Left ventricle myocardium inferior (tissue), 1 donor: Measurements from ENCODE around the gene TMOD2. TPM values are rescaled to one million over a fixed set of nuclear protein-coding genes. Genes with fewer than 3 reads are reported as not detected.
A peak's percentile ranks its signal among the peaks of the same experiment; 100 is the strongest.
"Not testable (repeated sequence)": the region's sequence is repeated elsewhere in the genome, so short reads cannot be mapped to it uniquely, and the experiment has no call there.

ENCODE experiments used
- DNase-seq: peaks from one replicate; pipeline ENCODE4 v3.0.0-alpha.2; 2020
- H3K27ac ChIP-seq: fragments of 200-600 bp; replicated peaks from 2 replicates; pipeline ENCODE4 v1.8.0; 2021
- H3K27me3 ChIP-seq: fragments of 200-600 bp; 2 replicates; pipeline ENCODE4 v1.8.0; 2021; ENCODE audit warnings: low read depth
- H3K36me3 ChIP-seq: fragments of 200-600 bp; 2 replicates; pipeline ENCODE4 v1.8.0; 2021
- H3K4me1 ChIP-seq: fragments of 200-600 bp; 2 replicates; pipeline ENCODE4 v1.8.0; 2021
- H3K4me3 ChIP-seq: fragments of 200-600 bp; 2 replicates; pipeline ENCODE4 v1.8.0; 2021; ENCODE audit warnings: mild to moderate bottlenecking, moderate library complexity
- H3K9me3 ChIP-seq: fragments of 200-600 bp; replicated peaks from 2 replicates; pipeline ENCODE4 v1.8.0; 2021
- intact Hi-C: fragments of 100-400 bp; cut with micrococcal nuclease; formaldehyde crosslinking; loops from one replicate; pipeline ENCODE4 v1.11.0; 2022
- total RNA-seq: library from RNA; stranded (reverse); fragmentation: NEBNext Ultra II Directional; extraction: Animal tissue kit (Norgen Biotek cat#: 25700); gene quantifications from one replicate; pipeline ENCODE4 v1.2.1, GENCODE V29; 2021
- TF ChIP-seq, protein P1 (sequence below): fragments of 200-600 bp; IDR thresholded peaks from 2 replicates; pipeline ENCODE4 v1.8.0; 2021; ENCODE audit warnings: antibody characterized with exemption, mild to moderate bottlenecking, borderline replicate concordance
- donor health status: DM: no; HTN: yes; CAD: no; lungs with severe emphysema.

TMOD2 gene
- total RNA-seq, 1 donor from 2014 or later, result 5.1 TPM

DNA sequence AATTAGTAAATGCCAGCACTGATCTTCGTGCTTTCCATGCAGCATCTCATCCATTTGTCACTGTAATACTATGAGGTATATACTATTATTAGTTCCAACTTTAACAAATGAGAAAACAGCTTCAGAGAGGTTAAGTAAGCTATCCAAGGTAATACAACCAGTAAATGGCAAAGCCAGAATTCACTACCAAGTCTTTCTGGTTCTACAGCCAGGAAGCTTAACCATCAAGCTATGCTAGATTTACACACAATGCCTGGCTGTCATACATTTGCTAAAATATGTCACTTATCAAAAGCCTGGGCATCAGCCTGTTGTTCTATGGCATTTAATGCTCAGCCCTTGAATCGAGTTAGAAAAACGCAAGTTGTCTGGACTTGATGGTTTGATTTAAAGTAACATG, 32.6 kb downstream of the TMOD2 start:
- no peak for DNase-seq
- H3K4me1 ChIP-seq, result no peaks in the 10 kb centered on the region
- no peak overlapping the region for H3K27ac ChIP-seq
- no peak overlapping the region for H3K4me3 ChIP-seq
- no peaks in the 10 kb centered on the region for H3K9me3 ChIP-seq
- intact Hi-C loops, result no loop called here
- no peaks in the 10 kb centered on the region for H3K27me3 ChIP-seq
- TF ChIP-seq, protein P1, sequence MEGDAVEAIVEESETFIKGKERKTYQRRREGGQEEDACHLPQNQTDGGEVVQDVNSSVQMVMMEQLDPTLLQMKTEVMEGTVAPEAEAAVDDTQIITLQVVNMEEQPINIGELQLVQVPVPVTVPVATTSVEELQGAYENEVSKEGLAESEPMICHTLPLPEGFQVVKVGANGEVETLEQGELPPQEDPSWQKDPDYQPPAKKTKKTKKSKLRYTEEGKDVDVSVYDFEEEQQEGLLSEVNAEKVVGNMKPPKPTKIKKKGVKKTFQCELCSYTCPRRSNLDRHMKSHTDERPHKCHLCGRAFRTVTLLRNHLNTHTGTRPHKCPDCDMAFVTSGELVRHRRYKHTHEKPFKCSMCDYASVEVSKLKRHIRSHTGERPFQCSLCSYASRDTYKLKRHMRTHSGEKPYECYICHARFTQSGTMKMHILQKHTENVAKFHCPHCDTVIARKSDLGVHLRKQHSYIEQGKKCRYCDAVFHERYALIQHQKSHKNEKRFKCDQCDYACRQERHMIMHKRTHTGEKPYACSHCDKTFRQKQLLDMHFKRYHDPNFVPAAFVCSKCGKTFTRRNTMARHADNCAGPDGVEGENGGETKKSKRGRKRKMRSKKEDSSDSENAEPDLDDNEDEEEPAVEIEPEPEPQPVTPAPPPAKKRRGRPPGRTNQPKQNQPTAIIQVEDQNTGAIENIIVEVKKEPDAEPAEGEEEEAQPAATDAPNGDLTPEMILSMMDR, result no peak
- peaks cover 51% of the 10 kb centered on the region for H3K36me3 ChIP-seq

DNA sequence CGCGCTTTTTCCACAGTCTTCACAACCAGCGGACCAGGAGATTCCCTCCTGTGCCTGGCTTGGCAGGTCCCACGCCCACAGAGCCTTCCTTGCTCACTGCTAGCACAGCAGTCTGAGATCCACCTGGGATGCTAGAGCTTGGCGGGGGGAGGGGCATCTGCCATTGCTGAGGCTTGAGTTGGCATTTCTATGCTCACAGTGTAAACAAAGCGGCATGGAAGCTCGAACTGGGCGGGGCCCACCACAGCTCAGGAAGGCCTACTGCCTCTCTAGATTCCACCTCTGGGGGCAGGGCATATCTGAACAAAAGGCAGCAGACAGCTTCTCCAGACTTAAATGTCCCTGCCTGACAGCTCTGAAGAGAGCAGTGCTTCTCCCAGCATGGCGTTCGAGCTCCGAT, 35.7 kb downstream of the TMOD2 start:
- DNase-seq, H3K4me3 ChIP-seq, H3K4me1 ChIP-seq, H3K27ac ChIP-seq, H3K27me3 ChIP-seq, H3K9me3 ChIP-seq, intact Hi-C loops: not testable (repeated sequence)
- peaks cover 38% of the 10 kb centered on the region for H3K36me3 ChIP-seq

DNA sequence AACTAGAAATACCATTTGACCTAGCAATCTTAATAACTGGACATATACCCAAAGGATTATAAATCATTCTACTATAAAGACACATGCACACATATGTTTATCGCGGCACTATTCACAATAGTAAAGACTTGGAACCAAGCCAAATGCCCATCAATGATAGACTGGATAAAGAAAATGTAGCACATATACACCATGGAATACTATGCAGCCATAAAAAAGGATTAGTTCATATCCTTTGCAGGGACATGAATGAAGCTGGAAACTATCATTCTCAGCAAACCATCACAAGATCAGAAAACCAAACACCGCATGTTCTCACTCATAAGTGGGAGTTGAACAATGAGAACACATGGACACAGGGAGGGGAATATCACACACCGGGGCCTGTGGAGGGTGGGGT, 41.1 kb downstream of the TMOD2 start:
- H3K27ac ChIP-seq, H3K9me3 ChIP-seq, H3K36me3 ChIP-seq, H3K27me3 ChIP-seq, intact Hi-C loops, H3K4me3 ChIP-seq, DNase-seq: not testable (repeated sequence)
- peaks cover 19% of the 10 kb centered on the region for H3K4me1 ChIP-seq

DNA sequence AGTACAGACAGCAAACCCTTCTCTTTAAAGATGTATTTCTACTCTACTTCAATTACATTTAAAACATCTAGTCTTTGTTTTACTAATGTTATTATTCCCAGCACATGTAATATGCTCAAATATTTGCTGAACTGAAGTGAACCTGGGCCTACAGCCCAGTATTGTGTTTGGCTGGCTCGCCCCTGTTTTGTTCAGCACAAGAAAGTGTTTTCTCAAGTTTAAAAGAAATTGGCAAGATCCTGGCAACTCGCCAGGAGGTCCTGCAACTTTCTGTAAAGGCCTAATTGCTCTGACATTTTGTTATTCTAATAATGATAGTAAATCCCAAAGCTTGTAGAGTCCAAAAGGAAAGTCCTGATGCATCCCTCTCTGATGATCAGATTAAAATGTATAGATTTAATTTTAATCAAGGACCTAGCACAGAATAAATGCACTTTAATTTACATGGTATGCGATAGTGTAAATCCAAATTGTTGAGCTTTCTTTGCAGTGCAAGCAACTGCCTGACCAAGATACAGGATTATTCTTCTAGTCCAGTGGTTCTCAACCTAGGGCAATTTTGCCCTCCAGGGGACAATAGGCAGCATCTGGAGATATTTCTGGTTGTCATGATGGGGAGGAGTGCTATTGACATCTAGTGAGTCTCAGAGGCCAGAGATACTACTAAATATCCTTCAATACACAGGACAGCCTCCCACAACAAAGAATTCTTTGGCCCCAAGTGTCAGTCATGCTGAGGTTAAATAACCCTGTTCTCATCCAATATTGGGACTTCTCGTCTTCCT, 42.3 kb downstream of the TMOD2 start:
- Histone ChIP-seq H3K4me1 (peaks cover 19% of the 10 kb centered on the region), H3K9me3 (peaks cover 3% of the 10 kb centered on the region), H3K27ac (peak overlapping the region; percentile 47), H3K27me3 (no peaks in the 10 kb centered on the region), H3K4me3 (no peak overlapping the region), H3K36me3 (no peaks in the 10 kb centered on the region)
- TF ChIP-seq, protein P1, result no peak
- DNase-seq, result peak; percentile 44
- intact Hi-C loops, result no loop called here

DNA sequence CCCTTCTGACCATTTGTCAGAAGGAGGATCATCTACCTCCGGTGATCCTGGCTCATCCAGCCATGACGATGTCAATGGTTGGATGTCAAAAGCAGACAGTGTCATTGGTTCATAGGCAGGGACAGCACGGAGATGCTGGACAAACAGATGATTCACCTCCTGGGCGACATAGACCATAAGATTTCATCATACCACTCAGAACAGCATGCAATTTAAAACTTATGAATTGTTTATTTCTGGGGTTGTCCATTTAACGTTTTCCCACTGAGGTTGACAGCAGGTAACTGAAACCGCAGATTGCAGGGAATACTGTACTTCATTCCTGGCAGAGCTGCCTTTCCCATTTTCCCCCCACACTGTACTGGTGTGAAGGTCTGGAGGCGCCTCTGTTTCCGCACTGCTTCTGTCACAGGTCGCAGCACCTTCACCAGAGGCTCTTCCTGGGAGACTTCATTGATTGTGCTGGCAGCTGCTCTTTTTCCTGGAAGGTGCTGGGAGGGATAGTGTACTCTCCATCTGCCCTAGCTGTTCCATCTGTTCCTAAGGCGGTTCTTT, 45.5 kb downstream of the TMOD2 start:
- intact Hi-C loops, result no loop called here
- peaks cover 19% of the 10 kb centered on the region for H3K4me1 ChIP-seq

DNA sequence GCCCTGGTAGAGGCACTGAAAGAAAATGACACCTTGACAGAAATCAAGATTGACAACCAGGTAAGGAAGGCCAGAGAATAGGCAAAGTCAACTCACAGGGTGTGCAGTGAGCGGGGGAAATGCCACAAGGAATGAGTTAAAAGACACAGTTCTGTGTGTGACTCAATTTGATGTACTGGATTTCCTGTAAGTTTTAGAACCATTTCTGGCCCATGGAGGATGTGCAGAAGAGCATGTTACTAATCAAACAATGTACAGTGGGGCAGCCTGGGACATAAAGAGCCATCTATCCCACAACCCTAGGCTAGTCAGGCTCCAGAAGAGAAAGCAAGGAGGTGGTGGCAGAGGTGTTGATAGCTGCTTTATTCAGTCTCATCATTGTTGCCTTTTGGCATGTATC, 46.9 kb downstream of the TMOD2 start:
- intact Hi-C loops, result no loop called here
- DNase-seq, result no peak
- peaks cover 12% of the 10 kb centered on the region for H3K4me1 ChIP-seq
- H3K36me3 ChIP-seq, result peaks cover 3% of the 10 kb centered on the region
- H3K4me3 ChIP-seq, result no peak overlapping the region
- no peaks in the 10 kb centered on the region for H3K27me3 ChIP-seq
- H3K27ac ChIP-seq, result no peak overlapping the region
- TF ChIP-seq, protein P1, result no peak
- no peaks in the 10 kb centered on the region for H3K9me3 ChIP-seq

More for the DNA sequence above, 45.5 kb downstream of the TMOD2 start:
- Histone ChIP-seq H3K4me3 (no peak overlapping the region), H3K9me3 (peaks cover 3% of the 10 kb centered on the region), H3K36me3 (no peaks in the 10 kb centered on the region), H3K27me3 (no peaks in the 10 kb centered on the region), H3K27ac (no peak overlapping the region)
- TF ChIP-seq, protein P1, result no peak
- DNase-seq, result no peak
